ENCODE results near the gene RIN3.

GRCh38 chr14:92601757-92602417 is 88.3 kb downstream of the RIN3 start:
- TF ChIP-seq CTCF (IDR thresholded peaks at IDR 0.05; ENCODE audit: low read length) (no peak), EZH2 (optimal IDR thresholded peaks at IDR 0.05; ENCODE audit: low read depth, low read length) (no peak)
